ENCODE measurements around the gene PI4KB.
"Not testable (repeated sequence)": the region's sequence is repeated elsewhere in the genome, so short reads cannot be mapped to it uniquely, and the experiment has no call there.

PI4KB gene

DNA sequence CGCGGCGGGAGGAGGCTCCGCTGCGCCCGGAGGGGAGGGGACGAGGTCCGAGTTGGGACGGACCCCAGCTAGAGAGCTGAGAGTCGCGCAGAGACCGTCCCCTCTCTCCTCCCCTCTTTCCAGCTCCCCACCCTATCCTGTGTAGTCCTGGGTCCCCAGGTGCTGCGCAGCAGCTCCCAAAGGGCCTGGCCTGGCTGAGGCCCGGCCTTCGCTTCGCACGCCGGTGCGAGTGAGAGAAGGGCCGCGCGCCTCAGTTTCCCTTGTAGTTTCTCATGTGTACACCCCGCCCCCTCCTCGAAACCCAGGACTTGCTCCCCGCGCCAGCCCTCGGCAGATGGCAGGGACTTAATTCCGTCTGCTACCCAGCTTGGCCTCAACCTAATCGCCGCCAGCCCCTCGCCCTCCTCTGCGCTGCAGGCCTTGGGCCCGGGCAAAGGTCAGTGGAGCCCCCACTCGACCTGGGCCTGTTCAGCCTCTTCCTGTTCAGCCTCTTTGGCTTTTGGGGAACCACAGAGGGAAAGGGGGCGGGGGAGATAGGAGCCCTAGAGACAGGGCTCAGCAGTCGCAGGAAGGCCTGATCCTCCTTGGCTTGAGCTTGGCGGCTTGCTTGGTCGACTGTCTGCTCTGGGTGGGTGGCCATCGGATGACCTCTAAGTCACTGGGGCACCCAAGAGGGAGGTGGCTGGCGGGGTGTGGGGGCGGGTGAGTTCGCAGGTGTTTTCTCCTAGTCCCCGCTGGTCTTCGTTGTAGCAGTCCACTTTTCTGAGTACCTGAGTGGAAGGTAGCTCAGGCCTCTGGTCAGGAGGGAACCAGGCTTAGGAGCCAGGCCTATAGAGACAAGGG lies 44.1 kb downstream of the PI4KB start:
- Mint-ChIP-seq H3K36me3 (ENCODE audit: low read depth) (peaks cover 9% of the 10 kb centered on the region), H3K4me1 (peaks cover 42% of the 10 kb centered on the region), H3K9me3 (no peaks in the 10 kb centered on the region), H3K27ac (peak overlapping the region; percentile 76), H3K27me3 (no peaks in the 10 kb centered on the region), H3K4me3 (peak overlapping the region; percentile 97)
- DNase-seq (peak; percentile 32), ATAC-seq (no peak)

DNA sequence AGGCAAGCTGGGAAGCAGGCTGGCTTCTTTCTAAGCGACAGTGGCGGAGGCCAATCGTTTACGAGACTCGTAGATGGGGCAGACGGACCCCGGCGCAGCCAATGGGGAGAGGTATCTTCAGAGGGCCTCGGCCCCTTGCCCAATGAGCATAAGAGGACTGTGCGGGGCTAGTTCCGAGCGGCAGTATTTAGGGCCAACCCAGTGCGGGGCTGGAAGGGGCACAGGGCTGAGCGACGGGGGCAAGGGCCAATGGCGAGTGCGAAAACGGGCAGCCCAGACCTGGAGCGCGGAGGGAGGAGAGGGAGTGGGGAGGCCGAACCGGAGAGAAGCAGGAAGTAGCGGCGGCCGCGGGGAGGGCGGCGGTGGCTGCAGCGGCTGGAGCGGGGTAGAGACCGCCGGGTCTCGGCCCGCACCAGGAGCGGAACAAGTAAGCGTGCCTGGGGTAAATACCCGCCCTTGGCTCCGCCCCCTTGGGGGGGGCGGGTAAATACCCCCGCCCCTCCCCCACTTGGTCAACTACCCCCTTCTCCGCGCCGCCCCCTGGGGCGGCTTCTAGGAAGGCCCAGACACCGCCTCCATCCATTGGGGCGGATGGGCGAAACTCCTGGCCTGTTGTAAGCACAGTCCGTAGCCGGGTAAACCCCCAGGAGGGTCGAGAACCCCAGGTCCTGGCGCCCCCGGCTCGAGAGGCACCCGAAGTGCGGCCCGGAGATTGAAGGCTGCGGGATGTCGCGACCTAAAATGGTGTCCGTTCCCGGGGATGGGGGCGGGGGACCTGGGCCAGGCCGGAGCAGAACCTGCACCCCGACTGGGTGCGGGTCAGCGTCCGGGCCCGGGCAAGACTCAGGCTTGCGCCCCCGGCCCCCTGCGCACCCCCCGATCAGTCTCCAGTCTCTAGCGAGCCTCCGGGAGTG lies 45.0 kb downstream of the PI4KB start, which contains the start of gene ZNF687:
ZNF687 (plus strand) TSS at position 331 of the 914 bp plus-strand sequence. CDS start 3,993 bp downstream, outside the sequence.
- ATAC-seq: peak; percentile 96
- Mint-ChIP-seq H3K4me1 (peaks cover 50% of the 10 kb centered on the region), H3K9me3 (no peaks in the 10 kb centered on the region), H3K4me3 (peak within 1 kb of the TSS; percentile 97), H3K36me3 (ENCODE audit: low read depth) (peaks cover 7% of the 10 kb centered on the region), H3K27ac (peak within 1 kb of the TSS; percentile 99), H3K27me3 (no peaks in the 10 kb centered on the region)
- DNase-seq: peak; percentile 99

DNA sequence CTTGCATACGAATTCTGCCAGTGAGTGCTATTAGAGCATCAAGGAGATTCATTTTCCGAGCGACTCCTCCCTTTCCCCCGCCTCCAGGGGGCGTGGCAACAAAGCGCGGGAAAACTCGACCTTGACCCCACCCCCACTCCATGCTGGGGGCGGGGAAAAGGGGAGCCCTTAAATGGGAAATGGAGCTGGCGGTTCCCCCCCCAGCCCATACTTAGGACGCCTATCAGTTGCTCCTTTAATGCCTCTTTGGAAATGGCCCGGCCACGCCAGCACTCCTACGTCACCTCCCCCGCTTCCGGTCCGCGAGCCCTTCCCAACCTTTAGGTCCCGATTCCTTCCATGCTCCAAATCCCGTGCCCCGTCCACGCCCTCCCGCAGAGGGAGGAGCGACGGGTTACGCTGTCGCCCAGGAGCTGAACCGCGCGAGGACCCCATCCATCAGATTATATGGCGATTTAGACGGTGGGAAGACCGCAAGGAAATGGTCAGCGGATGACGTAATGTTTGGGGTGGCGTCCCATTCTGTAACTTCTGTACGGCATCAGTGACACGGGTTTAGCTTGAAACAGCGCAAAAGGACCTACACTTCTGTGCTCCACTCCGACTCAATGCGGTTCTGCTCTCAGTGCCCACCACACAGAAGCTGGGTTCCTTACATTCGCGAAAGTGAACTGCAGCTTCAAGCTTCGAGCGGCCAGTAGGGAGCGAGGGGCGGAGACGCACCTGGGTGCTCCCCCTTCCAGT lies 45.8 kb downstream of the PI4KB start:
- H3K4me3 Mint-ChIP-seq: peak overlapping the region; percentile 97
- peaks cover 4% of the 10 kb centered on the region for H3K36me3 Mint-ChIP-seq (ENCODE audit: low read depth)
- ATAC-seq: peak; percentile 26
- H3K9me3 Mint-ChIP-seq: no peaks in the 10 kb centered on the region
- DNase-seq: peak; percentile 98
- H3K27me3 Mint-ChIP-seq: no peaks in the 10 kb centered on the region
- peaks cover 58% of the 10 kb centered on the region for H3K4me1 Mint-ChIP-seq
- peak overlapping the region; percentile 99 for H3K27ac Mint-ChIP-seq

DNA sequence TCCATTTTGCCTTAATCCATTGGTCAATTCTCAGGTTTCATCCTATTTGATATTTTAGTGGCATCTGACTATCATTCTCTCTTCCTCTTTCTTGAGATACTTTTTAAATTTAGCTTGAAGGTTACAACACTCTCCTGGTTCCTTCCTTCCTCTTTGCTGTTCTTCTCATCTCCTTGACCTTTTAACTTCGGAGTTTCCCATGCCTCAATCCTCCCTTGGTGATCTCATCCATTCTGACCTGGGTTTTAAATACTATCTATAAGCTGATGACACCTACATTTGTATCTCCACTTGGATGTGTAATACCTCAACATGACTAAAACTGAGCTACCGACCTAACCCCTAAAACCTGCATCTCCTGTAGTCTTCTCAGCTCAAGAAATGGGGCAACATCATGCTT lies 50.0 kb downstream of the PI4KB start:
- peaks cover 41% of the 10 kb centered on the region for H3K4me1 Mint-ChIP-seq
- DNase-seq (no peak), ATAC-seq (peak; percentile 29)
- no peaks in the 10 kb centered on the region for H3K9me3 Mint-ChIP-seq
- H3K36me3 Mint-ChIP-seq (ENCODE audit: low read depth): peaks cover 8% of the 10 kb centered on the region
- peak overlapping the region; percentile 90 for H3K27ac Mint-ChIP-seq
- H3K4me3 Mint-ChIP-seq: peak overlapping the region; percentile 47
- H3K27me3 Mint-ChIP-seq: no peaks in the 10 kb centered on the region

DNA sequence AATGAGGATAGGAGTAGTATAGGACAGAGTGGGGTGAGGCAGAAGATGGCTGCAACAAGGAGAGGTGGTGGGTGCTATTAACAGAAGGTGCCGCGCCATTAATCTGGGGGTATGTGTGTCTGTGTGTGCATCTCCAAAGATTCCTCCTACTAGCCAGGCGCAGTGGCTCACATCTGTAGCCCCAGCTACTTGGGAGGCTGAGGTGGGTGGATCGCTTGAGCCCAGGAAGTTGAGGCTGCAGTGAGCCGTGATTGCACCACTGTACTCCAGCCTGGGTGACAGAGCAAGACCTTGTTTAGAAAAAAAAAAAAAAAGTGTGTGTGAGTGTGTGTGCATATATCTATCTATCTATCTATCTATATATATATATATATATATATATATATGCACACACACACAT lies 51.9 kb downstream of the PI4KB start:
- H3K9me3 Mint-ChIP-seq, H3K4me3 Mint-ChIP-seq, ATAC-seq, H3K27me3 Mint-ChIP-seq, H3K27ac Mint-ChIP-seq, DNase-seq: not testable (repeated sequence)
- Mint-ChIP-seq H3K36me3 (ENCODE audit: low read depth) (peaks cover 12% of the 10 kb centered on the region), H3K4me1 (peaks cover 31% of the 10 kb centered on the region)

DNA sequence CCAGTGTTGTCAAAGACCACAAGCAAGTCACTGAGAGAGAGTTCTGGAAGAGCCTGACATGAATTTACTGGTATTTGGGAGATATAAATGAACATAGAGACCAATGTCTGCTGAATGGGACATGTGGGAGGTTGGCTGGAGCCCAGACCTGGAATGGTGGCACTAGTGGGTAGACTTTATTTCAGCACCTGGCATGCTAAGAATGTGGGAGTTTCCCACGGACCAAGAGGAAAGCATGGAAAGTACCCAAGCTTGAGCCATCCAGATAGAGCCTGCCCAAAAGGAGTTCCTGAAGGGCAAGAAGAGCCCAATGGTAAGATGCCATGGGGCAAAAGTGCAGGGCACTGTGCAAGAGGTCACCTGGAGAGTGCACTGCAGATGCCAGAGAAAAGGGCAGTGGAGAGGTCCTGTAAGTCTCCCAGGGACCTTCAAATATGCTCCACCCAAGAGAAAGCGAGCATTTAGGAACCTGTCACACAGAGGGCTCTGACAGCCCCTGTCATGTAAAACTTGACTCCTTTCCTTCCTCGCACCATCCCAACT lies 53.2 kb downstream of the PI4KB start:
- DNase-seq: no peak
- H3K4me3 Mint-ChIP-seq: no peak overlapping the region

DNA sequence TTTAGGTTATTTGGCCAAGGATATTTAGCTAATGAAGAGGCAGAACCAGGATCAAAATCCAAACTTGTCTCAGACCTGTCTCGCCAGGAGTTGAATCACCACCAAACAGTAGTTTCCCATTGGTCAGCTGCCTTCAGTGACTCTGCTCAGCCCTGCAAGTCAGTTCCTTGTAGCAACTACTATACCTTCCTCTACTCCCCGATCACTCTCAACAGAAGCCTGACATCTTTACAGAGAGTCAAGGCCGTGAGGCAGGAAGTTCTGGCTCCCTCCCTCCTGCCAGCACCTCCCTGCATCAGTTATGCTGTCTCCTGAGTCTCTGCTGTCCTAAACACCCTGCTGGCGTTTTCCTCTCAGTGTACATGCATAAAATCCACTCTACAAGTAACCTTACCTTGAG lies 59.5 kb downstream of the PI4KB start:
- Mint-ChIP-seq H3K4me3 (no peak overlapping the region), H3K36me3 (ENCODE audit: low read depth) (peaks cover 42% of the 10 kb centered on the region), H3K27ac (no peak overlapping the region), H3K9me3 (no peaks in the 10 kb centered on the region), H3K27me3 (no peaks in the 10 kb centered on the region), H3K4me1 (no peaks in the 10 kb centered on the region)
- ATAC-seq (no peak), DNase-seq (no peak)

More for the DNA sequence above, 53.2 kb downstream of the PI4KB start:
- Mint-ChIP-seq H3K36me3 (ENCODE audit: low read depth) (peaks cover 14% of the 10 kb centered on the region), H3K4me1 (peaks cover 25% of the 10 kb centered on the region), H3K27ac (peak overlapping the region; percentile 12), H3K9me3 (no peaks in the 10 kb centered on the region), H3K27me3 (no peaks in the 10 kb centered on the region)
- ATAC-seq: no peak

DNA sequence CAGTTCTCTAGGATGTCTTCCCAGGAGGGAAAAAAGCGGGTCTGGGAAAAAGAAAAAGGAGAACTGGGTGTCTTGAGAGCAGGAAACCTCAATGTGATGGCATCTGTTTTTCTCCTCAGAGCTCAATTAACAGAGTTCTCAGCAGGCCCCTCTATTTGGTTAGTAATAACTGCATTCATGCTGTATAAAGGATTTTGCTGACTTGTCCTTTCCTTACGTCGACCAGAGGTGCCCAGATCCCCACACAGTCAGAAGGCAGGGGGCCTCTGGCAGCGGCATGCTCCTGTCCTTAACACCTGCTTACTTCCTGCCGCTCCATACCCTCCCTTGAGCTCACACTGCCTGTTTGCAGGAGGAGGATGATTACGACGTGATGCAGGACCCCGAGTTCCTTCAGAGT lies 60.4 kb downstream of the PI4KB start:
- DNase-seq (no peak), ATAC-seq (no peak)
- H3K4me1 Mint-ChIP-seq: no peaks in the 10 kb centered on the region
- no peaks in the 10 kb centered on the region for H3K9me3 Mint-ChIP-seq
- H3K36me3 Mint-ChIP-seq (ENCODE audit: low read depth): peaks cover 43% of the 10 kb centered on the region
- no peak overlapping the region for H3K4me3 Mint-ChIP-seq
- H3K27me3 Mint-ChIP-seq: no peaks in the 10 kb centered on the region
- peak overlapping the region; percentile 11 for H3K27ac Mint-ChIP-seq

DNA sequence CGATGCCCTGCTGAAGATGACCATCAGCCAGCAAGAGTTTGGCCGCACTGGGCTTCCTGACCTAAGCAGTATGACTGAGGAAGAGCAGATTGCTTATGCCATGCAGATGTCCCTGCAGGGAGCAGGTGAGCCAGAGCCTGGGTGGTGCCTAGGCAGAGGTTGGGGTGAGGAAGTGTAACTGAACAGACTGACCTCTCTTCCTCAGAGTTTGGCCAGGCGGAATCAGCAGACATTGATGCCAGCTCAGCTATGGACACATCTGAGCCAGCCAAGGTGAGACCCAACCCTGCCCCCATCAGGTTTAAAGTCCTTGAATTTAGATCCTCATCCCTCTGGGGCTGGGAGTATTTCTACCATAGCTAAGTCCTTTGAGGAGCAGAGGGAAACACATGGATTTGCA lies 60.9 kb downstream of the PI4KB start:
- no peak overlapping the region for H3K27ac Mint-ChIP-seq
- no peaks in the 10 kb centered on the region for H3K4me1 Mint-ChIP-seq

DNA sequence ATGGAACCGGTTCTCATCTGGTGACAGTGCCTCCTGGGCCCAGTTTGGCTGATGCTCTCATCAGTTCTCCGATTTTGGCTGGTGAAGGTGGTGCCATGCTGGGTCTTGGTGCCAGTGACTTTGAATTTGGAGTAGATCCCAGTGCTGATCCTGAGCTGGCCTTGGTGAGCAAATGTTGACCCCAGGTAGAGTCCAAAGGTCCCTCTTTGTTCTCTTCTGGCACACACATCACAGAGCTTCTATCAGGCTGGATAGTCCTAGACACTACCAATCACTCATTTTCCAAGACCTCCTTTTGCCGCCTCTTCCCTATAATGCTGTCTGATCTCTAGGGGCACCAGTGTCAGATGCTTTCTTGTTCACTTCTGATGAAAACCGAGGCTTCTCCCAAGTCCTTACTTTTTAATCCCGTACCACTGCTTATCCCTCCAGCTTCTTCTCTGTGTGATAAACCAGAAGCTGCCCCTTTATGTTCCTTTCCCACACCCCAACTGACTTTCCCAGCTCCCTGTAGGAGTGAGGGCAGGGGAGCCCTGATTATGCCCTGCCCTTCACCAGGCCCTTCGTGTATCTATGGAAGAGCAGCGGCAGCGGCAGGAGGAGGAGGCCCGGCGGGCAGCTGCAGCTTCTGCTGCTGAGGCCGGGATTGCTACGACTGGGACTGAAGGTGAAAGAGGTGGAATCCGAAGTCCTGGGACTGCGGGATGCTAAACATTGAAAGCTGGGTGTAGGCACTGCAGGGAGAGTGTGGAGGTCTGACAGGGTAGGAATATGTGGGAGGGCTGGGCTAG lies 61.6 kb downstream of the PI4KB start:
- no peak overlapping the region for H3K4me3 Mint-ChIP-seq
- H3K27me3 Mint-ChIP-seq: no peaks in the 10 kb centered on the region
- no peaks in the 10 kb centered on the region for H3K4me1 Mint-ChIP-seq
- H3K36me3 Mint-ChIP-seq (ENCODE audit: low read depth): peaks cover 42% of the 10 kb centered on the region
- no peak for DNase-seq
- ATAC-seq: no peak
- no peaks in the 10 kb centered on the region for H3K9me3 Mint-ChIP-seq
- peak overlapping the region; percentile 47 for H3K27ac Mint-ChIP-seq

More for the DNA sequence above, 60.9 kb downstream of the PI4KB start:
- DNase-seq (no peak), ATAC-seq (no peak)
- no peaks in the 10 kb centered on the region for H3K9me3 Mint-ChIP-seq
- no peak overlapping the region for H3K4me3 Mint-ChIP-seq
- no peaks in the 10 kb centered on the region for H3K27me3 Mint-ChIP-seq
- H3K36me3 Mint-ChIP-seq (ENCODE audit: low read depth): peaks cover 43% of the 10 kb centered on the region

DNA sequence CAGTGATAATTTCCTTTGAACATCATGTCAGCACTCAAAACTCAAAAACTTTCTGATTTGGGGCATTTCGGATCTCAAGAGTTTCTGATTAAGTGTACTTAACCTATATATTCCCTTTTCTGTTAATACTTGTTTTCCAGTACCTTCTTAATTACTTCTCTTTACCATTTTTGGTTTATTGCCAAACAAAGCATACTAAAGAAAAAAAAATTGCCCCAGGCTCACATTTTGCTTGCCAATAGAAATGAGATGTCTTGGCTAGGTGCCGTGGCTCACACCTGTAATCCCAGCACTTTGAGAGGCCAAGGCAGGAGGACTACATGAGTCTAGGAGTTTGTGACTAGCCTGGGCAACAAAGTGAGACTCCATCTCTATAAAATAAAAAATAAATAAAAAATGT lies 67.9 kb downstream of the PI4KB start:
- ATAC-seq: no peak
- peaks cover 36% of the 10 kb centered on the region for H3K36me3 Mint-ChIP-seq (ENCODE audit: low read depth)
- no peak overlapping the region for H3K27ac Mint-ChIP-seq

DNA sequence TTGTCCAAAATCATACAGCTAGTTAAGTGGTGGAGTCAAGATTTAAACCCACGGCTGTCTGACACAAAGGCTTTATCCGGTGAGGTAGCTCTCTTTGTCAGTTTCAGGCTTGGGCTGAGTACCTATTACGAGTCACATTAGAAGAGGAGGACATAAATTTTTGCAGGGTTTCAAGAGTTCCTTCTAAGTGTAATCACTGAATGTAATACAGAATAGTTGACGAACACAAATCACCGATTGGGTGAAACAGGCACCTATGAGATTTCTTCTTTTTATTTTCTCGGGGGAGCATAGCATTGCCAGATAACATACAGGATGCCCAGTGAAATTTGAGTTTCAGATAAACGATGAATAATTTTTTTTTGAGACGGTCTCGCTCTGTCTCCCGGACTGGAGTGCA lies 71.8 kb downstream of the PI4KB start:
- ATAC-seq (no peak), DNase-seq (no peak)
- H3K27me3 Mint-ChIP-seq: peaks cover 2% of the 10 kb centered on the region
- peak overlapping the region; percentile 91 for H3K4me3 Mint-ChIP-seq
- H3K4me1 Mint-ChIP-seq: peaks cover 32% of the 10 kb centered on the region
- no peaks in the 10 kb centered on the region for H3K9me3 Mint-ChIP-seq
- peak overlapping the region; percentile 99 for H3K27ac Mint-ChIP-seq
- H3K36me3 Mint-ChIP-seq (ENCODE audit: low read depth): peaks cover 25% of the 10 kb centered on the region

More for the DNA sequence above, 67.9 kb downstream of the PI4KB start:
- Mint-ChIP-seq H3K27me3 (peaks cover 2% of the 10 kb centered on the region), H3K4me3 (no peak overlapping the region), H3K4me1 (peaks cover 30% of the 10 kb centered on the region), H3K9me3 (no peaks in the 10 kb centered on the region)
- DNase-seq: no peak

Measured in activated naive CD8-positive, alpha-beta T cell treated with anti-CD3 and anti-CD28 coated beads, Interleukin-2, amount 50 U/mL, for 24 hours (primary cell).